Stimulated activated CD4-positive, alpha-beta T cell treated with anti-CD3 and anti-CD28 coated beads, TNF-alpha, amount 100 ng/mL, for 1 hour (primary cell): ENCODE results near the gene ZMYND11.
"Not testable (repeated sequence)": the region's sequence is repeated elsewhere in the genome, so short reads cannot be mapped to it uniquely, and the experiment has no call there.

Experiments
- DNase-seq, 3 donors: peaks; one replicate each; pipeline ENCODE4 v3.0.0-alpha.2; 2020; ENCODE audit warnings: low read depth in 3 of 3, low spot score in 1 of 3

The ZMYND11 gene

DNA sequence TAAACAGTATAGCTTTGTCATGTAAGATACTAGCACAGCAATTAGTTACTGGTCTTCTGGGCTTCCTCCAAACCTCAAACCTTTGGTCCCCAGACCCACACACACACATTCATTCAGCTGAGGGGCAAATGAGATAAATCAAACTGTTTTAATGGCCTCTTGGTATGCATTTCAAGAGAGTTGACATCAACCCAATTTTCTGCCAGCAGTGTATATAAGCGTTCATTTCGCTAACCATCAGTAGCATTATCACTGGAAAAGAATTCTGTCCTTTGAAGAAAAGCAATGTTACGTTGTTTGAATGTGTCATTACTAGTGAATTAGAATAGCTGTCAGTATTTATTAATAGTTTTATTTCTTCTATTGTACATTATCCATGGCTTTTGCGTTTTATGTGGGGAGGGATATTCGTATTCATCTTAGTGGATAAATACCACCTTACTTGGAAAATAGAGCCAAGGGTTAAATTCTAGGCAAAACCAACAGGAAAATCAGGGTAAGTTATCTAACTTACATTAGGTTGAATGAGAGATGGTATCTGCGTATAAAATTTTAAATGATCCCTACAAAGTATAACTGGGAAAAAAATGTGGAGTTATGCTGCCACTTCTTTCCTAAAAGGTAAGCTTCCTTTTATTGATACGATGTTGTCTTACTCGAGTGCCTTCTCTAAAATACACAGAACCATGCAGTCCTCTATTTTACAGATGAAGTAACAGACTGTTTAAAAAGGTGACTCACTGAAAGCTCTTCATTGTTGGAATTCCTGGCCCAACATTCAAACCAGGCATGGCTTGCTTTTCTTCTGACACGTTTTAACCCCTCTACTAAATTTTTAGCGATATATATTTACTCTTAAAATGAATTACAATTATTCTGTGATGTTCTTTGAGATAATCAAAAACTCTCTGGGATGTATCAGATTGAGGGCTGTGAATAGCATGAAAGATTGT lies 2.0 kb upstream of the ZMYND11 start:
- no peak for DNase-seq

GRCh38 chr10:134247-135131 lies 766 bp upstream of the ZMYND11 start:
- DNase-seq, result peak in 1 of 3 donors; percentile 26

DNA sequence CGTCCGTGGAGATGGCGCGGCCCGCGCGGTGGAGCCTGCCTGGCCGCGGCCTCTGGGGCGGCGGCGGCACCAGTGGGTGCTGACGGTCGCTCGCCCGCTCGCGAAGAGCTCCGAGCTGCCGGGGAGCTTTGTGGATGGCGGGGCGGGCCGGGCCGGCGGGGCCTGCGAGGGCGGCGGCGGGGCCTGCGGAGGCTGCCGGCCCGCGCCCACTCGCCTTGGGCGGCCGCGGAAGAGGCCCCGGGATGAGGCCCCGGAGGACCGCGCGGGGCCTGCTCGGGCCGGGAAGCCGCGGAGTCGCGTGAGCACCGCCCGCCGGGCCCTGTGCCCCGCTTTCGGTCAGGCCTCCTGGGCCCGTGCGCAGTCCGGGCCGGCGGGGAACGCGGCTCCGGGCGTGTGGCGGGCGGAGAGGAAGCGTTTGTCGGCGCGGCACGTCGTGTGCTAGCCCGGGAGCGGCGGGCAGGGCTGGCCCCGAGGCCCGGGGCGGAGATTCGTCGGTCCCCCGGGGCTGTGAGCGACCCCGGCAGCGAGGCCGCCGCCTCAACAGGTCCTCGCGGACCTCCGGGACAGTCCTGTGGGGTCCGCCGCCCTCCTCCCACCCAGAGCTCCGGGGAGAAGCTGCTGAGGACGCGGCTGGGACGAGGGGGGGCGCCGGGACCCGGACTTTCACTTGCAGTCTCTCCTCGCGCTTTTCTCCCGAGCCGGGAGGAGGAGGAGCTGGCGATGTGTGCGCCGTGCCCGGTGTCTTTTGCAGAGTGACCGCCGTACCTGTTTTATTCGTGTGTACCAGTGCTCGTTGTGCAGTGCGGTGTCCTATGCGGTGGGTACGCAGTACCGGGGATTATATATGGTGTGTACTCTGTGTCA lies 578 bp downstream of the ZMYND11 start:
- peak in 1 of 3 donors; percentile 51 for DNase-seq

DNA sequence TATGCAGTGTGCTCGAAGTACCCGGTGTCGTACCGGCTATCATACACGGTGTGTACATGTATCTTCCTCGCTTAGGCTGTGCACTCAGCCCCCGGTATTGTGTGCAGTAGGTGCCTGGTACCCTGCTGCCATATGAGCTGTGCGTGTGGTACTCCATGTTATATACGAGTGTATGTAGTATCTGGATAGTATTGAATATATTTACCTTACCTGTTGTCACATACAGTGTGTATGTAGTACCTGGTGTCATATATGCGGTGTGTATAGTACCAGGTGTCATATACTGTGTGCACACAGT lies 1.2 kb downstream of the ZMYND11 start:
- DNase-seq, result no peak

DNA sequence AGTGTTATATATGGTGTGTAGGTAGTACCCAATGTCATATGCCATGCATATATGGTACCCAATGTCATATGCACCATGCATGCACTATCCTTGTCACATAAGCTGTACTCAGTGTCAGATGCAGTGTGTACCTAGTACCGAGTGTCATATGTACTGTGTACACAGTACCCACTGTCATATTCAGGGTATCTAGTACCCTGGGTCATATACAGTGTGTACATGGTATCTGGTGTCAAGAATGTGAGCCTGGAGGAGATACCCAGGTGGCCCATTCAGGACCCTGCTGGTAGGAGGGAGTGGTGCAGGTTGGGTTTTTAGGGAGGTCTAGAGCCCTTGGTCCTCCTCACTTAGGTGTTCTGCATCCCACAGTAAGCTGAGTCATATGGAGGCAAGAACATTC lies 1.8 kb downstream of the ZMYND11 start:
- DNase-seq, result peak in 1 of 3 donors; percentile 27

DNA sequence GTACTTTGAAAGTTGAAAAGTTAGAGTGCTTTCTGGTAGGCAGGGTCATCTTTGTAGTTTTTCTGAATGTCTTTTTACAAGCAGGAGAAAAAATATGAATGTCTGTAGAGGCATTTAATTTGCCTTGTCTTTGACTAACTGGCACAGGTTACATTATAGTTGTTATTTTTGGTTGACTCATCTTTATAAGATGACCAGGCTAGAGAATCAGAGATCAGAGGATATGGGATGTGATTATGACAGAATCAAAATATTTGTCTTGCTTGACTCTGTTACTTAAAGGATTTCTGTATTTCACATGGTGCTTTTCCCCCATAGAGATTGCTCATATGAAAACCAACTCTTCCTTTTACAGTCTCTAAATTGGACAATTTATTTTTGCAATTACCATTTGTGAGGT lies 2.4 kb downstream of the ZMYND11 start:
- no peak for DNase-seq

DNA sequence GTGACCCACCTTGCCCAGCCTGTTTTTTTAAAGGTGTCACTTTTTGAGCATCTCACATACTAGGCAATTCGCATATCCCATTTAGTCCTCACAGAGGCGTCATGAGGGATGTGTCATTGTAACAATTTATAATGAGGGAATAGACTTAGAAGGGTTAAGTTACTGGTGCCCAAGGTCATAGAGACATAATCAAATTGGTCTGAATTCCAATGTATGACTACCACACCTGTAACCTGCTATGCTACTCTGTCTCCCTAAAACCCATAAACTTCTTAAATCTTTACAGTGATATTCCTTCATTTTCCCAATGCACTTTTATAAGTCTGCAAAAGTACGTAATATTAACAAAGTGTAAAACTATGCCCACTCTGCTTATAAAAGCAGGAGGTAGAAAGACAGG lies 7.1 kb downstream of the ZMYND11 start:
- DNase-seq, result no peak

DNA sequence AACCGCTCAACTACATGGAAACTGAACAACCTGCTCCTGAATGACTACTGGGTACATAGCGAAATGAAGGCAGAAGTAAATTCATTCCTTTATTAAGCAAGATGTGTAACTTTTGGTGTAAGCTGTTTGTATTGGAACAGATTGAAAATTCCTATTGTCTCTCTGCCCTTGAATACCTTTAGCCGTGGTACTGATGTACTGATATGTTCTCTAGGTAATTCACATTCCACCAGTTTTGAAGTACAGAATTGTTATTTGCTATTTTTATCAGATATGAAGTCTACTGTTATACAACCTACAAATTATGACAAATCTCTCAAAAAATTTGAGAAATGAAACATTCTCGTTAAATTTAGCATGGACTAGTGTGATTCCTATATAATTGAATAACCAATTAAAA lies 17.7 kb downstream of the ZMYND11 start:
- no peak for DNase-seq

- DNase-seq, result no peak
These were observed 19.1 kb downstream of the ZMYND11 start for GRCh38 chr10:154348-154747.

- DNase-seq, result no peak
These were observed 32.1 kb downstream of the ZMYND11 start for GRCh38 chr10:167383-167782.

DNA sequence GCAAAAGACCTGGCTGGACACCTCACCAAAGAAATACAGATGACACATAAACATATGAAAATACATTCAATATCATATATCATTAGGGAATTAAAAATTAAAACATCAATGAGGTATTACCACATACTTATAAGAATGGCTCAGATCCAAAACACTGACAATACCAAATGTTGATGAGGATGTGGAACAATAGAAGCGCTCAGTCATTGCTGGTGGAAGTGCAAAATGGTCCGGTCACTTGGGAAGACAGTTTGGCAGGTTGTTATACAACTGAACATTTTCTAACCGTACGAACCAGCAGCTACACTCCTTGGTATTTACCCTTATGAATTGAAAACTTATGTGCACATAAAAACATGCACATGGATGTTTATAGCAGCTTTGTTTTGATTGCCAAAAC lies 38.5 kb downstream of the ZMYND11 start:
- DNase-seq, result no peak

GRCh38 chr10:176677-177076 lies 41.4 kb downstream of the ZMYND11 start:
- DNase-seq, result no peak

DNA sequence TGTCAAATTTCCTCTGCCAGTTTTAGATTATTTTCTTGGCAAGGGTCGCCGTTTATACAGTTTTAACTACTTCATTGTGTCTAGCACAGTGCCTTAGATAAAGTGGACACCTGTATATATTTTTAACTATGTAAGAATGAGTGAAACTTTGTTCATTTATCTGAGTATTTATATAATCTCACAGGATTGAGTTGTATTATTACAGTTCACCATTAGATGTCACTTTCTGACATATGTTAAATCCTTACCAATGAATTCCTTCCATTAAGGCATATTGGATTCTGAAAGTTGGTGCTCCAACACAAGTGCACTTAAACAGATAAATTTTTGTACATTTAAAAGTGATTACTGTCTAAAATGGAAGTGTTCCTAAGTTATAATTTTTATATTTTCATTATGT lies 43.0 kb downstream of the ZMYND11 start:
- DNase-seq, result no peak

GRCh38 chr10:178723-179122 lies 43.5 kb downstream of the ZMYND11 start:
- DNase-seq, result no peak

DNA sequence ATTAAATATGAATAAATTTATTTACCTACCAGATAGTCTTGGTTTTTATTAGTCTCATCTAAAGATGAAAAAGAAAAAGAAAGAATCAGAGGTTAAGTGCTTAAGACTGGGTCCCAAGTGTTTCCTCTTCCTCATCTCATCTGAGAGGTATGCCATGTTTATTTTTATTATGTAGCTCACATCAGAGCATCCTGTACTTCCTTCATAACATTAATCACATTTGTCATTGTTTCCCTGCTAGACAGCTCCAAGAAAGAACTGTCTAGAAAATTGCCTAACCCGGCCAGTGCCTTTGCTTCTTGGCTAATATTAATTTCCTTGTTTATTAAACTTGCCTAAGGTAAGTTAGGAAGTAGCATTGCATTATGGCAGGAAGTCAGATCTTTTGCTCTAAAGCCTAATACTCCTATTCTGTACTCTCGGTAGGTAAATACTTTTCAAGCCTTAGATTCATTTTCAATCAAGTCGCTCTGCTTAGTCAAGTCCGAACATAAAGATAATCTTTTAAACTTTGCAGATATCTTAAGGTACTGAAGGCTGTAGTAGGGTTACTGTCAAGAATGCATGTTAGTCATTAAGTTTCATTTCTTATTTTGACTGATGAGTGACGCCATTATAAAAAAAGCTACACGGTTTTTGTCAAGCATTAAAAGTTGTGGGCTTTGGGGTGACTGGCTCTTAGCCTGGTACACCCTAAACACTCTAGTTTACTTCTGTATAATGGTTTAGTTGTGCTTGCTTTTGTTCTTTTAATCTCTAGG lies 47.4 kb downstream of the ZMYND11 start:
- no peak for DNase-seq

DNA sequence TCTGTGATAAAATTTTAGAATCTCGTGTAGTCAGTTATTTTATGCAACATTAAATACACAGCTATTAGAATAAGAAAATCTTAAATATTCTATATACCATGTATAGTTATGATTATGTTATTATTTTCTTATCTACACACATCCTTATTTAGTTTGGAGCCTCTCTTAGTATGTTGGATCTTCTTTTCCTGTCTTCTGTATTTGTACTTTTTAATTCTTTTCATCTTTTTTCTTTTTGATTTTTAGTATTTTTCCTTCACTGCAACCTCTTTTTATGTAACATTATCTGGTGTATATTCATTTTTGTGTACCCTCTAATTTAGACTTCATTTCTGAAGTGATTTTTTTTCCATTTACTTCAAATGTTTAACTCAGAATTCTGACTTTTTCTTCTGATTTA lies 48.9 kb downstream of the ZMYND11 start:
- no peak for DNase-seq

DNA sequence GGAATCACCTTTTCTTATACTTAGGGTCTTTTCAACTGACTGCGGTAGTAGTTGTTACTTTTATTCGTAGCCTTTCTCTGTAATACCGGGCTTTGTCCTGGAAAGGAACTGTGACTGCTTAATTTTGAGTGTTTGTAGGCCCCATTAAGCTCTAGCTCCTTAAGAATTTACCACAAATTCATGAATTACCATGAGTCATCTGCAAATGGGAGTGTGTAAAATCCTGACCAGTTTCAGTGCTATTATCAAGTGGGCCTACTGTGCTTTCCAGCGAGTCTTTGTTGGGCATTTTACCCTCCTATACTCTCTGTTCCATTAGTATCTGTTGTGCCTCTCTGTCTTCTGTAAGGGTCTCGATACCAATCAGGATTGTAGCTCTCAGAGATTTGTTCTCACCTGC lies 49.7 kb downstream of the ZMYND11 start:
- no peak for DNase-seq

DNA sequence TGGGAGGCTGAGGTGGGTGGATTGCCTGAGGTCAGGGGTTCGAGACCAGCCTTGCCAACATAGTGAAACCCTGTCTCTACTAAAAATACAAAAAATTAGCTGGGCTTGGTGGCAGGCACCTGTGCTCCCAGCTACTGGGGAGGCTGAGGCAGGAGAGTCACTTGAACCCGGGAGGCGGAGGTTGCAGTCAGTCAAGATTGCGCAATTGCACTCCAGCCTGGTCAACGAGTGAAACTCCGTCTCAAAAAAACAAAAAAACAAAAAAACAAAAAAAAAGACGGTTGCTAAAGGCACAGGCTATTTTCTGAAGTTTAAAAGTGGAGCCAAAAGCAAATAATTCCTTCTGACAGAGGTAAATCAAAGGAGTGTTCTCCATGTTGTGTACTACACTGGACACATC lies 50.3 kb downstream of the ZMYND11 start:
- not testable (repeated sequence) for DNase-seq

DNA sequence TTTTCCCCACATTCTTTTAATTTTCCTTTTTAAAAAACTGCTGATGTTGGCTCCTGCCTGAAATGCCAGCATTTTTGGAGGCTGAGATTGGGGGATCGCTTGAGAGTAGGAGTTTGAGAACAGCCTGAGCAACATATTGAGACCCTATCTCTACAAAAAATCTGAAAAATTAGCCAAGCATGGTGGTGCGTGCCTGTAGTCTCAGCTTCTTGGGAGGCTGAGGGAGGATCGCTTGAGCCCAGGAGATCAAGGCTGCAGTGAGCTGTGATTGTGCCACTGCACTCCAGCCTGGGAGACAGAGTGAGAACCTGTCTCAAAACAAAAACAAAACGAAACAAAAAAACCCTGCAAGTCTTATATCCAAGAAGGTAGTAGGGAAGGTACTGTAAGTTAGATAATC lies 51.7 kb downstream of the ZMYND11 start:
- DNase-seq, result no peak

DNA sequence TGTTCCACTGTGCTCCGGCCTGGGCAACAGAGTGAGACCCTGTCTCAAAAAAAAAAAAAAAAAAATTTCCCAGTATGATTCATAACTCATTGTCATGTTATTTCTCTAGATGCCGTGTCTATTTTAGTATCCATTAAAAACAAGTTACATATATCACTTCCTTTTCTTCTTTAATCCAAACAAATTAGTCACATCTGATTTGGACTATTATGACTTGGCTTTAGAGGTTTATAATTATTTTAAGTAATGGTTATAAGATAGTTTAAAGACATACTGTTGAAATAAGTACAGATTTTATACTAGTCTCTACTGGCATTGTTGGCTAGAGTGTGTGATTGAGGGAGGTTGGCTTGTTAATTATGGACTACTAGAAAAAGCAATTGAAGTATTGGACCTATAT lies 53.3 kb downstream of the ZMYND11 start:
- DNase-seq, result no peak

GRCh38 chr10:190216-190615 lies 55.0 kb downstream of the ZMYND11 start:
- DNase-seq, result no peak
